Stomach (tissue), 4 donors: ENCODE results near the gene RAB28.

Source experiments
- EP300 ChIP-seq: sonication (generic); formaldehyde crosslinking; IDR thresholded peaks from one replicate; pipeline ENCODE4 v1.6.1; 2017; ENCODE audit warnings: antibody characterized with exemption
- POLR2AphosphoS5 ChIP-seq, 3 donors: sonication (generic); formaldehyde crosslinking; IDR thresholded peaks; one replicate each; pipeline ENCODE4 v1.6.1; 2016; ENCODE audit warnings: antibody characterized with exemption in 3 of 3
- TF ChIP-seq, protein P1 (sequence below), 7 experiments: fragments of 450-650 bp in 4 of 7; fragments of 200-600 bp in 3 of 7; sonication (generic) in 3 of 7; IDR thresholded peaks; one replicate each; pipeline ENCODE4 v1.5.1; 2016 to 2019; ENCODE audit warnings: antibody characterized with exemption in 7 of 7, control low read depth in 2 of 7, mild to moderate bottlenecking in 1 of 7

DNA sequence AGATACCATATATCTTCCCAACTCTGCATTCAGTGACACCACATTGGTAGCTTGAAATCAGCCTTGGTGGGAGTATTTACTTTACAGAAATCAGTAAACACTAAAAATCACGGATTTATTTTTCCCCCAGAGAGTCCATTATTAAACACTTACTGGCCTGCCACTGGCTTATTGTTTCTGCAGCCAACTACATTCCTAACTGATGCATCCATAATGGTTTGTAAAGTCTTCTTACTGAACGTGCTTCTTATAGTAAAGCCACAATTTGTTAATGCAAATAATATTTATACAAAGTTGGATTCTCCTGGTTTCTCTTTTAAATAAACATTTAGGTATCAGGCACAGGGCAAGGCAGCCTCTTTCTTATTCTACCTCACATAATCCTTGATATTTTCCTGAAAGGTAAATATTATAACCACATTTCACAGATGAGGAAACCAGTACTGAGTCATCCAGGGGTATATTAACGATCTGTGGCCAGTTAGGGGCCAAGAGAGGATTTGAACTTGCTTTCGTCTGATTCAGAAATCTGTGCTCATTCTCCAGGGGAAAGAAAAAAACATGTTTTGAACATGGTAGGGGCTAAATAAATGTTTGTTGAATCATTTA lies 136.5 kb downstream of the RAB28 start:
- TF ChIP-seq, protein P1, sequence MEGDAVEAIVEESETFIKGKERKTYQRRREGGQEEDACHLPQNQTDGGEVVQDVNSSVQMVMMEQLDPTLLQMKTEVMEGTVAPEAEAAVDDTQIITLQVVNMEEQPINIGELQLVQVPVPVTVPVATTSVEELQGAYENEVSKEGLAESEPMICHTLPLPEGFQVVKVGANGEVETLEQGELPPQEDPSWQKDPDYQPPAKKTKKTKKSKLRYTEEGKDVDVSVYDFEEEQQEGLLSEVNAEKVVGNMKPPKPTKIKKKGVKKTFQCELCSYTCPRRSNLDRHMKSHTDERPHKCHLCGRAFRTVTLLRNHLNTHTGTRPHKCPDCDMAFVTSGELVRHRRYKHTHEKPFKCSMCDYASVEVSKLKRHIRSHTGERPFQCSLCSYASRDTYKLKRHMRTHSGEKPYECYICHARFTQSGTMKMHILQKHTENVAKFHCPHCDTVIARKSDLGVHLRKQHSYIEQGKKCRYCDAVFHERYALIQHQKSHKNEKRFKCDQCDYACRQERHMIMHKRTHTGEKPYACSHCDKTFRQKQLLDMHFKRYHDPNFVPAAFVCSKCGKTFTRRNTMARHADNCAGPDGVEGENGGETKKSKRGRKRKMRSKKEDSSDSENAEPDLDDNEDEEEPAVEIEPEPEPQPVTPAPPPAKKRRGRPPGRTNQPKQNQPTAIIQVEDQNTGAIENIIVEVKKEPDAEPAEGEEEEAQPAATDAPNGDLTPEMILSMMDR (IDR thresholded peaks at IDR 0.05) = no peak
- TF ChIP-seq POLR2AphosphoS5 (IDR thresholded peaks at IDR 0.05) (no peak), EP300 (no peak)
